ENCODE results near the gene VAMP5. TPM values are rescaled to one million over a fixed set of nuclear protein-coding genes. Genes with fewer than 3 reads are reported as not detected.

VAMP5 gene
- total and polyA plus RNA-seq, 9 of the 15 experiments (the other 6 are each of a cell fraction or from before 2014, with no cell fraction given) = 0.54 to 1.9 (median 1.5) TPM; not detected in 2

- FAIRE-seq = no peak
- Histone ChIP-seq H3K27ac (ENCODE audit: extremely low read depth, low read depth, low read length) (peak overlapping the region; percentile 3; the same call in 1 of the 3 replicates), H4K20me1 (replicated peaks; ENCODE audit: control insufficient read depth, insufficient read depth, low read length) (no peaks in the 10 kb centered on the region), H3K36me3 (ENCODE audit: control insufficient read depth, insufficient read depth, low read length) (peaks cover 45% of the 10 kb centered on the region; the same call in 2 of the 3 replicates), H3K27me3 (ENCODE audit: control insufficient read depth in 2 of 2, insufficient read depth in 2 of 2, low read length in 2 of 2) (no peaks in the 10 kb centered on the region), H2AFZ (ENCODE audit: low read depth, low read length) (no peak overlapping the region), H3K9me1 (ENCODE audit: control insufficient read depth, insufficient read depth, low read length) (no peaks in the 10 kb centered on the region), H3K9me3 (replicated peaks; ENCODE audit: control insufficient read depth, insufficient read depth, low read depth, low read length) (no peaks in the 10 kb centered on the region), H3K4me1 (replicated peaks in 1 of 2; ENCODE audit: control insufficient read depth in 2 of 2, insufficient read depth in 2 of 2, low read length in 2 of 2) (peaks cover 9 to 36% of the 10 kb centered on the region in 2 experiments; a peak in 4 of 5 replicates), H3K9ac (ENCODE audit: insufficient read depth in 1 of 2, low read depth in 2 of 2, low read length in 2 of 2) (peak overlapping the region in 1 of 2 experiments; percentile 11; a peak in 1 of 4 replicates), H3K79me2 (ENCODE audit: control insufficient read depth, insufficient read depth, low read length) (peaks cover 47% of the 10 kb centered on the region), H3K4me2 (ENCODE audit: insufficient read depth, low read length) (no peak overlapping the region), H3K4me3 (no peak overlapping the region)
- in situ Hi-C loops (cut with MboI) = no loop called here
- DNase-seq (ENCODE audit: extremely low read depth in 1 of 4, low spot score in 3 of 4) = no peak
- BruUV-seq (replicated peaks) = no TSS peak
- ChIA-PET POLR2A (interaction anchor here (0.8 to 5.5 kb wide), 2 partner anchors 12 to 30 kb away, joined by 3 to 31 read pairs; partner anchors contain the start of genes RNF181 and VAMP8), CTCF (ENCODE audit: low intra/inter-chr PET ratio) (no interaction called here)
- no peak for TF ChIP-seq PYGO2 (tag; IDR thresholded peaks at IDR 0.05)
- TF ChIP-seq, protein P1, sequence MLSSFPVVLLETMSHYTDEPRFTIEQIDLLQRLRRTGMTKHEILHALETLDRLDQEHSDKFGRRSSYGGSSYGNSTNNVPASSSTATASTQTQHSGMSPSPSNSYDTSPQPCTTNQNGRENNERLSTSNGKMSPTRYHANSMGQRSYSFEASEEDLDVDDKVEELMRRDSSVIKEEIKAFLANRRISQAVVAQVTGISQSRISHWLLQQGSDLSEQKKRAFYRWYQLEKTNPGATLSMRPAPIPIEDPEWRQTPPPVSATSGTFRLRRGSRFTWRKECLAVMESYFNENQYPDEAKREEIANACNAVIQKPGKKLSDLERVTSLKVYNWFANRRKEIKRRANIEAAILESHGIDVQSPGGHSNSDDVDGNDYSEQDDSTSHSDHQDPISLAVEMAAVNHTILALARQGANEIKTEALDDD (IDR thresholded peaks at IDR 0.05) = 0 out of 2 replicates have a peak, but pooled peaks have one; percentile 20
- TF ChIP-seq PML (IDR thresholded peaks at IDR 0.05; ENCODE audit: low read length) = 0 out of 2 replicates have a peak, but pooled peaks have one; percentile 7
- no peak for TF ChIP-seq NBN (IDR thresholded peaks at IDR 0.05; ENCODE audit: low read depth)
- intact Hi-C loops (cut with micrococcal nuclease) = no loop called here
- whole genome bisulfite sequencing (ENCODE audit: insufficient coverage, low coverage, missing lambda C conversion rate) = 85% methylated on average over 9 of the region's 9 CpGs
- no peak for ATAC-seq
These were observed 23.3 kb downstream of the VAMP5 start for GRCh38 chr2:85607268-85608215.

All from K562 (cell line).